ENCODE results near the gene LTA4H.

Gene LTA4H

DNA sequence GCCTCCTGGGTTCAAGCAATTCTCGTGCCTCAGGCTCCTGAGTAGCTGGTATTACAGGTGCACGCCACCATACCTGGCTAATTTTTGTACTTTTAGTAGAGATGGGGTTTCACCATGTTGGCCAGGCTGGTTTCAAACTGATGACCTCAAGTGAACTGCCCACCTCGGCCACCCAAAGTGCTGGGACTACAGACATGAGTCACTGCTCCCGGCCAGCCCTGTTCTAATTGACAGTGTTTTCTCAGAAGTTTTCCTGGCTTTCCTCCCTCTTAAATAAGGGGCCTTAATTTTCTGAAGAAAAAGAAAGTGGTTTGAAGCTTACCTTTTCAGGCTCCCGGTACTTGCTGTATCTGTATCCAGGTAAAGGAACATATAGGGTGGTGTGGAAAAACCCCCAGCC is 40.9 kb downstream of the LTA4H start:
- TF ChIP-seq, protein P1, sequence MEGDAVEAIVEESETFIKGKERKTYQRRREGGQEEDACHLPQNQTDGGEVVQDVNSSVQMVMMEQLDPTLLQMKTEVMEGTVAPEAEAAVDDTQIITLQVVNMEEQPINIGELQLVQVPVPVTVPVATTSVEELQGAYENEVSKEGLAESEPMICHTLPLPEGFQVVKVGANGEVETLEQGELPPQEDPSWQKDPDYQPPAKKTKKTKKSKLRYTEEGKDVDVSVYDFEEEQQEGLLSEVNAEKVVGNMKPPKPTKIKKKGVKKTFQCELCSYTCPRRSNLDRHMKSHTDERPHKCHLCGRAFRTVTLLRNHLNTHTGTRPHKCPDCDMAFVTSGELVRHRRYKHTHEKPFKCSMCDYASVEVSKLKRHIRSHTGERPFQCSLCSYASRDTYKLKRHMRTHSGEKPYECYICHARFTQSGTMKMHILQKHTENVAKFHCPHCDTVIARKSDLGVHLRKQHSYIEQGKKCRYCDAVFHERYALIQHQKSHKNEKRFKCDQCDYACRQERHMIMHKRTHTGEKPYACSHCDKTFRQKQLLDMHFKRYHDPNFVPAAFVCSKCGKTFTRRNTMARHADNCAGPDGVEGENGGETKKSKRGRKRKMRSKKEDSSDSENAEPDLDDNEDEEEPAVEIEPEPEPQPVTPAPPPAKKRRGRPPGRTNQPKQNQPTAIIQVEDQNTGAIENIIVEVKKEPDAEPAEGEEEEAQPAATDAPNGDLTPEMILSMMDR (IDR thresholded peaks at IDR 0.05; ENCODE audit: insufficient read depth, low read length, missing control alignments): no peak
- CTCF ChIA-PET: interaction anchor here (1.2 to 1.9 kb wide), 3 partner anchors 10 to 522 kb away, joined by 3 to 9 read pairs (median 4); no protein-coding TSS in a partner anchor
- POLR2A ChIA-PET: no interaction called here
- H3K4me3 ChIP-seq (ENCODE audit: low read depth, low read length): no peak overlapping the region
- DNase-seq (ENCODE audit: low read depth, low spot score): no peak

DNA sequence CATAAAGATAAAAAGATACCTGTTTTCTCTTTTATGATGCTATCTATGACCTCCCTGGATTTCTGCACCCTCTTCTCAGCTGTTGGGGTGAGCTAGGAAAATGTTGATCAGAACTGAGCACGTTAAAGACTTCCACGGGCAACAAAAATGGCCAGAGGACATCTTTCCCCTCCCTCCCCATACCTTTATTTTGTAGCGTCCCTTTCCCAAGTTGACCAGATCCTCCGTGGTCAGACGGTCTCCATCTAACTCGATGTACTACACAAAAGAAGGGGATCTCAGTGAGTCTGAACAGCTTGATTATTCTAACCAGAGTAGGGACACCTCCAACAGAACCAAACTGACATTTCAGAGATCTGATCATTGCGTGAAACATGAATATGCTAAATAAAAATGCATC is 41.5 kb downstream of the LTA4H start:
- DNase-seq (ENCODE audit: low read depth, low spot score): no peak
- ChIA-PET POLR2A (no interaction called here), CTCF (interaction anchor here (1.2 to 1.9 kb wide), 2 partner anchors 75 to 523 kb away, joined by 3 to 9 read pairs; no protein-coding TSS in a partner anchor)
- H3K4me3 ChIP-seq (ENCODE audit: low read depth, low read length): no peak overlapping the region
- TF ChIP-seq, protein P1 (IDR thresholded peaks at IDR 0.05; ENCODE audit: insufficient read depth, low read length, missing control alignments): no peak

DNA sequence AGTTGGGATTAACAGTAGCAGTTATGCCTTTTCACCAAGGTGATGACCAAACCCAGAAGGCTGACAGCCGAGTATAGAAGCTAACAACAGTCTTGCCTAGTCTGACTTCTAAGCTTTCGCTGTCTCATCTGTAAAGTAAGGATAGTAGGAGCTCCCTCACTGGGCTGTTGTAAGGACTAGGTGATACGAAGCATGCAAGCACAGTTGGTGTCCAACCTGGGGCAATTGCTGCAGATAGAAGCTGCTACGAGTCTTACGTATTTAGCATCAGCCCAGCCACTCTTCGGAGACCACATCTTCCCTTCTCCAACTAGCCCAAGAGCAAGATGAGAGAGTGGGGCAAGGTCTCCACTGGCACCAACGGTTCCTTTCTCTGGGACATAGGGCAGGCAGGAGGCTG is 45.3 kb downstream of the LTA4H start:
- POLR2A ChIA-PET: no interaction called here
- H3K4me3 ChIP-seq (ENCODE audit: low read depth, low read length): no peak overlapping the region
- no peak for DNase-seq (ENCODE audit: low read depth, low spot score)
- CTCF ChIA-PET: interaction anchor here (0.8 to 3.1 kb wide), 4 partner anchors 9 to 72 kb away, joined by 4 to 26 read pairs (median 7); no protein-coding TSS in a partner anchor
- TF ChIP-seq, protein P1 (IDR thresholded peaks at IDR 0.05; ENCODE audit: insufficient read depth, low read length, missing control alignments): no peak

DNA sequence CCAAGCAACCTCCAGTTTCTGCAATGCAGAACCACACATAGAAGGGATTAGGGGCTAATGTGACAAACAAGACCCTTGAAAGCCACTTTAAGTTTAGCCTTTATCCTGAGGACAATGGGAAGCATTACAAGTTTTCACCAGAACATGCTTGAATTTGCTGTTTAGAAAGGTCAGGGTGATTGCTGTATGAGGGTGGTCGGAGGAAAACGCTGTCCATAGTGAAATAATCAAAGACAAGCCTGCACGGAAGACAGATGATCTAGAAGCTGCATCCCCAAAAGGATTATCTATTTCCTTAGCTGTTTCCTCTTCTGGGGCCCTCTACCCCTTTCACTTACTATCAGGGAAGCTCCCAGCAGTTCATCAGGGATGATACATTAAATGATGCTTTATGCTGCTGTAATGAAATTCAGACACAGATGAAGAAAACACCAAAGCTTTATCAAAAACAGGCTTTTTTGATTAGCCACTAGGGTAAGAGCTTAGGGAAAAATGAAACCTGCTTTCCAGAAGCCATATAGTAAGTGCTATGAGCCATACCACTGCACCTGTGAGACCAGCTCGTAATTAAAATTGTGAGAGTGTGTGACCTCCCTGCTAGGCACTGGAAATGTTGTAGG is 45.8 kb downstream of the LTA4H start:
- no peak for DNase-seq (ENCODE audit: low read depth, low spot score)
- ChIA-PET CTCF (interaction anchor here (0.6 to 3.1 kb wide), 6 partner anchors 9 to 517 kb away, joined by 3 to 26 read pairs (median 4); no protein-coding TSS in a partner anchor), POLR2A (no interaction called here)
- TF ChIP-seq, protein P1 (IDR thresholded peaks at IDR 0.05; ENCODE audit: insufficient read depth, low read length, missing control alignments): no peak
- H3K4me3 ChIP-seq (ENCODE audit: low read depth, low read length): no peak overlapping the region

DNA sequence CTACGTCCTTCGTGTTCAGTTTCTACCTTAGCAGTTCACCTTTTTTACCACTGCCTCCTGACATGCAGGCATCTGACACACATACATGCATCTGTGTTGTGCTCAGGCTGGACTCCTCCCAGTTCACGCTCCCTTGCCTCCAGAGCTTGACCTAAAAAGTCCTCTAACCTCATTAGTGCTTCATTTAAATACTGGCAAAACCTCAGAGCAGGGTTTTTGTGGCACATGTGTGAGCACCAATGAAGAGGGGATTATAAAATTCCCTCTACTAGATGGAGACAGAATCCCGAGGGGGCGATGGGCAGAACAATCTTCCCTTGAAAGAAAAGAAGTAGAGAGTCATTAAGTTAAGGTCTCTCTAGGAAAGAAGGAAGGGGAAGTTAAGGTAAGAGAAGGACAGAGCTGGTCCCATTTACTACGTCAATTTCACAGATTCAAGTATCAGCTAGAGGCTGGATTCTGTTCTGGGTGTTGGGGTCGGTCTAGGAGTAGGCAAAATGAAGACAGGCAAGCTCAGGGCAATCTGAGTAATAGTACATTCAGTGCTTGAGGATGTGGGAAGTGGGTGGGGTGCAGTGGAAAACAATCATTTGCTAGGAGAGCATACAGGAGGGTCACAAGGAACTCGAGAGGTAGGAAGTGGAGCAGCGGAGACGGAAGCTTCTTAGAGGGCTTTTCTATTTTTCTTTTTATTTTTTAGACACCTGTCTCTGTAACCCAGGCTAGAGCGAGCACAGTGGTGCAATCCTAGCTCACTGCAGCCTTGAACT is 46.7 kb downstream of the LTA4H start:
- ChIA-PET POLR2A (no interaction called here), CTCF (interaction anchor here (0.6 to 3.1 kb wide), 4 partner anchors 10 to 518 kb away, joined by 3 to 26 read pairs (median 6); no protein-coding TSS in a partner anchor)
- H3K4me3 ChIP-seq (ENCODE audit: low read depth, low read length): no peak overlapping the region
- no peak for DNase-seq (ENCODE audit: low read depth, low spot score)
- TF ChIP-seq, protein P1 (IDR thresholded peaks at IDR 0.05; ENCODE audit: insufficient read depth, low read length, missing control alignments): no peak
